ENCODE data around the gene TNNT3. TPM values are rescaled to one million over a fixed set of nuclear protein-coding genes. Genes with fewer than 3 reads are reported as not detected.

Gene TNNT3
- total RNA-seq, 1 experiment from 2014 or later, result not detected

DNA sequence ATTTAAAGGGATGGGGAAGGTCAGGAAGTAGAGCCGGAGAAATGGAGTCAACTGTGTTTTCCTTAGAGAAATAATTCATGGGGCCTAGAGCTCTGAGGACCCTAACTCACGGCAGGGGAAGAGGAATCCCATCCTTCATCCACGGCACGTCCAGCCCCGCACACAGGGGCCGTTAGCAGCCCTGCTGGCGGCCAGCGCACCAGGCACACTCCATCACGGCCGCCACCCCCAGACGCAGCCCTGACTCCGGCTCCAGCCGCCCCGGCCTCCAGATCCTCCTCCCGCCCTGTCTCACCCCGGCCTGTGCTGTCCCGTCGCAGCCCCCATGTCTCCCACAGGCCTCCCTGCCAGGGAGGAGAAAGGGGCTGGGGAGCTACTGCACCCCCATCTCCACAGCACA is 38.9 kb downstream of the TNNT3 start:
- DNase-seq, result no peak
- H3K4me3 ChIP-seq (ENCODE audit: insufficient read depth, low read depth, low read length), result no peak overlapping the region
- H3K27me3 ChIP-seq (ENCODE audit: control insufficient read depth, insufficient read depth, low read length), result no peaks in the 10 kb centered on the region
- no peaks in the 10 kb centered on the region for H3K36me3 ChIP-seq (replicated peaks; ENCODE audit: control insufficient read depth, insufficient read depth, low read length)

DNA sequence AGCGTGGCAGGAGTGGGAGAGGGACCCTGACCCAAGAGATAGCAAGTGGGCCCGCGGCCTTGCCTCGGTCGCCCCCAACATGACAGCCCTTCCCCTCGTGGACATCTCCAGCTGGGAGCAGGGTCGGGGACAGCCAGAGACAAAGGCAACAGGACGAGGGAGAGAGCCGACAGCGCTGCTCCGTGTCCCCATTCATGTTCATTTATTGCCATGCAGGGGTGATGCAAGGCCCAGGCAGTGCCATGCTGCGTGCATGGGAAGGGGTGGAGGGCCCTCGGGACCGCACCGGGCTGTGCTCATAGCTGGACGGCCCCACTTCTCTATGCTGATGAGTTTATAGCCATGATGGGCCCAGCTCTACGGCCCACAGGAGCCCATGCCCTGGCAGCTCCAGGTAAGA is 40.3 kb downstream of the TNNT3 start:
- H3K36me3 ChIP-seq (replicated peaks; ENCODE audit: control insufficient read depth, insufficient read depth, low read length), result no peaks in the 10 kb centered on the region
- no peak overlapping the region for H3K4me3 ChIP-seq (ENCODE audit: insufficient read depth, low read depth, low read length)
- H3K27me3 ChIP-seq (ENCODE audit: control insufficient read depth, insufficient read depth, low read length), result no peaks in the 10 kb centered on the region
- no peak for DNase-seq

DNA sequence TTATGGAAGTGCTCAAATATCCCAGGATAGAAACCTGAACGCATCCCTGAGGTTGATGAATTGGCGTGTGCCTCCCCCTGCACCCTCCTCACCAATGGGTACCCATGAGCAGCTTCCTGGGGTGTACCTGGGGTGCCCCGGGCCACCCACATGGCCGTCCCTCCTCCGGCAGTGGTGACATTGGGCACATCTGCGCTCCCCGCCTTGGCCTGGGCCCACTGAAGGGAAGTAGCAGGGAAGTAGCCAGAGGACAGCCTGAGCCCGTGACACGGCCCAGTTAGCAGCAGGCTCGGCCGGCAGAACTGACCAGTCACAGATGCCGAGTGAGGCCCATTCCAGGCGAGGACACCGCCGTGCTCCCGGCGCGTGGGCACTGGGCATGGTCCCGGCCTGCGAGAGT is 44.4 kb downstream of the TNNT3 start:
- H3K4me3 ChIP-seq (ENCODE audit: insufficient read depth, low read depth, low read length), result no peak overlapping the region
- H3K27me3 ChIP-seq (ENCODE audit: control insufficient read depth, insufficient read depth, low read length), result no peaks in the 10 kb centered on the region
- DNase-seq, result no peak
- no peaks in the 10 kb centered on the region for H3K36me3 ChIP-seq (replicated peaks; ENCODE audit: control insufficient read depth, insufficient read depth, low read length)

DNA sequence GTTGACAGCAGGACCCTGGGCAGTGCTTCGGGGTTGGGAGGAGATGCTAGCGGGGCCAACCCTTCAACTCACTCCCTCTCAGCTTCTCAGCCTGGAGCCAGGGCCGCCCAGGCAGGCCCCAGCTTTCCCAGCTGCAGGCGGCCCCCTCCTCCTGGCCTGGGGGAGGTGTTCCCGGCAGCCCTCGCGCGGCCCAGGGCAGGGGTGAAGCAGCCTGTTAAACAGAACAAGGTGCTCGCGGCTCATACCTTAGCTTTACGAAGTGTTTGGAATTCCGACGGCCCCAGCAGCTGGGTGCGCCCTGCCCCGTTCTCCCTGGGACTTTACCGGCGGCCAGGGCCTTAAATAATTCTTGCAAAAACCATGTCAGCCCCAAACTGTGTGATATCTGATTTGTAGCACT is 44.8 kb downstream of the TNNT3 start:
- no peak for DNase-seq
- no peak overlapping the region for H3K4me3 ChIP-seq (ENCODE audit: insufficient read depth, low read depth, low read length)
- H3K36me3 ChIP-seq (replicated peaks; ENCODE audit: control insufficient read depth, insufficient read depth, low read length), result no peaks in the 10 kb centered on the region
- no peaks in the 10 kb centered on the region for H3K27me3 ChIP-seq (ENCODE audit: control insufficient read depth, insufficient read depth, low read length)

DNA sequence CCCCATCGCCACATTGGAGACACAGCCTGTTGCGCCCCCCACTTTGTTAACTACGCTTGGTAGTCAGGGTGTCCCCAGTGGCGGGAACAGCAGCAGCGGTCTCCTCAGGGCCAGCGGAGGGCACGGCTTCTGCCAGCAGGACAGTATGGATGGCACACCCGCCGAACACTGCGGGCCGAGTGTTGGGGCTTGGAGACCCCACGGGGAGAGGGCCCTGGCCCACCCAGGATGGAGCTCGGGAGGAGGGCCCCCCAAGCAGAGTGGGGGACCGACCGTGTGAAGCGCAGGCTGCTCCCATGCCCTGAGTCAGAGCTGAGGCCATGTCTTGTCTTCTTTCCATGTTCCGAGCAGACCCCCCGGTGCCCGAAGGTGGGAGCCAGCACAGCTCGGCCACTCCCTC is 45.5 kb downstream of the TNNT3 start:
- H3K27me3 ChIP-seq (ENCODE audit: control insufficient read depth, insufficient read depth, low read length), result no peaks in the 10 kb centered on the region
- DNase-seq, result no peak
- no peaks in the 10 kb centered on the region for H3K36me3 ChIP-seq (replicated peaks; ENCODE audit: control insufficient read depth, insufficient read depth, low read length)
- H3K4me3 ChIP-seq (ENCODE audit: insufficient read depth, low read depth, low read length), result no peak overlapping the region

DNA sequence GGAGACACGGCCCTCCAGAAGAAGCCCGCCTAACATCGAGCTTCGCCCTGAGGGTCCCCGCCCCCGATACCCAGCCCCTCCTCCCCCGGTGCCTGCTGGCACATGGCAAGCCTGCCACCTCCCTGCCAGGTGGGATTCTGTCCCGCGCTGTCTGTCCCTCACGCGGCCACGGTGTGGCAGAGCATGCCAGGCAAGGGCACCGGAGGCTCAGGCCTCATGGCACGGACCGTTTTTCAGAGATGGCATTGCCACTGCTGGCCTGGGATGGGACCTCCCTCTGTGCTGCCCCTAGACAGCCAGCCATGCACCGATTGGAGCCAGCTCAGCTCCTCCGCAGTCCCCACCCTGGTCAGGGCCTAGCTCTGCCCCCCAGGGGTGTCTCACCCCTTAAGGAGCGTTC is 47.0 kb downstream of the TNNT3 start:
- Histone ChIP-seq H3K27me3 (ENCODE audit: control insufficient read depth, insufficient read depth, low read length) (no peaks in the 10 kb centered on the region), H3K4me3 (ENCODE audit: insufficient read depth, low read depth, low read length) (no peak overlapping the region), H3K36me3 (replicated peaks; ENCODE audit: control insufficient read depth, insufficient read depth, low read length) (no peaks in the 10 kb centered on the region)
- DNase-seq, result no peak

DNA sequence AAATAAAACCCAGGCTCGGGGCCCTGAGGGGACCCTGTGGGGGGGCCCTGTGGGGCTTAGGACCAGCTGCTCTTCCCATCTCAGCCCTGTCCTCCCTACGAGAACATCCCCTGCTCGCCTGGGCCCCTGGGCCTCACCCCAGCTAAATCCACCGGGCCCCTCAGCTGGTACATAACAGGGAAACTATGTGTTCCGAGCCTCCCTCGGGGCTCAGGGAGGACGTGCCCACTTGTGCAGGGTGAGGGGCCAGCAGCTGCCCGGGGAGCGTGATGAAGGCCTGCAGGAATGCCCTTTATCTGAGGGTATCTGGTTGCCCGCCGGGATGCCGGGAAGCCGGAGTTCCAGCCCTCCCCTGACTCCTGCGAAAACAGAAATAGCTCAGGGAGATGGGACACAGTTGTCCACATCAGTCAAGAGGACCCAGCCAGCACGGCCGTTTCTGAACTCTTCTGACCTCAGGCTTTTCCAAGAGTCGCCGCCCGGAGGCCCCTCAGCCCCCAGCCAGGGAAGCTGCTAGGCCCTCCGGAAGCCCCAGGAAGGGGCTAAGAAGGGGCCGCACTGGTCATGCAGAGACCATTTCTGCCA is 48.2 kb downstream of the TNNT3 start:
- no peaks in the 10 kb centered on the region for H3K36me3 ChIP-seq (replicated peaks; ENCODE audit: control insufficient read depth, insufficient read depth, low read length)
- no peak for DNase-seq
- no peaks in the 10 kb centered on the region for H3K27me3 ChIP-seq (ENCODE audit: control insufficient read depth, insufficient read depth, low read length)
- no peak overlapping the region for H3K4me3 ChIP-seq (ENCODE audit: insufficient read depth, low read depth, low read length)

DNA sequence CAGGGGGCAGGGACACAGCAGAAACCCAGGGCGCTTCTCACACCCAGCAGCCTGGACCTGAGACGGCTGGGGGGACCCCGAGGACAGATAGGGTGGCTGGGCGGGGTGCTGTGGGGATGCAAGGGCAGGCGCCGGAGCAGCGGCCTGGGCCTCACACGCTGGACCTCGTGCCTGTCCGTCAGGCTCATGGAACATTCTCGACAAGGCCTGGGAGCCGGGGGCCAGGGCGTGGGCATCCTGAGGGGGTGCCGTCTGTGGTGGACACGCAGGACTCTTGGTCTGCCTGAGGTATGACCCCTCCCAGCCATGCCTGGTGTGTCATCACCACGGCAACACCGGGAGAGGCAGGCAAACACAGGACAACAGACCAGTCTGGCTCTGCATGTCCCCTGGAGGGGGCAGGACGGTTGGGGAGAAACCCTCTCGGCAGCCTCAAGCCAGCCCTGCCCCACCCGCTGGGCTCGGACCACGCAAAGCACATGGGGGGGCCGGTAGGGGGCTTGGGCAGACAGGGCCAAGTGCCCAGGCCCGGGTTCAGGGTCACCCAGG is 49.0 kb downstream of the TNNT3 start:
- H3K27me3 ChIP-seq (ENCODE audit: control insufficient read depth, insufficient read depth, low read length), result no peaks in the 10 kb centered on the region
- H3K4me3 ChIP-seq (ENCODE audit: insufficient read depth, low read depth, low read length), result no peak overlapping the region
- no peaks in the 10 kb centered on the region for H3K36me3 ChIP-seq (replicated peaks; ENCODE audit: control insufficient read depth, insufficient read depth, low read length)
- no peak for DNase-seq

DNA sequence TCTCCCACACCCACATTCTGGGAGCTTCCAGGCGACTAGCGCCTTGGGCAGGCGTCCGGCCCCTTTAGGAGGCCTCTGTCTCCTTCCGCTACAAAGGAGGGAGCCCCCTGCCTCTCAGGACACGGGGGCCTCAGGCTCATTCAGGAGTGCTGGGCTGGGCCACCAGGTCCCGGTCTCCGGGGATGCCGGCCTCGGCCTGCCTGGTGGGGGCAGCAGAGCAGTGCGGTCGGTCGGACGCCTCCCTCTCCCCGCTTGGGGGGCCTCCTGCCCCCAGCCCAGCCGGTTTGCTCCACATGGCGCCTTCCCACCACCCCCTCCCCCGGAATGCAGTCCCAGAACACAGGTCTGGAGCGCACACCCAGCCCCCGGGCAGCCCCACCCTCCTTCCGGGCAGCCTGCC is 49.5 kb downstream of the TNNT3 start:
- no peak overlapping the region for H3K4me3 ChIP-seq (ENCODE audit: insufficient read depth, low read depth, low read length)
- no peaks in the 10 kb centered on the region for H3K36me3 ChIP-seq (replicated peaks; ENCODE audit: control insufficient read depth, insufficient read depth, low read length)
- no peak for DNase-seq
- no peaks in the 10 kb centered on the region for H3K27me3 ChIP-seq (ENCODE audit: control insufficient read depth, insufficient read depth, low read length)

DNA sequence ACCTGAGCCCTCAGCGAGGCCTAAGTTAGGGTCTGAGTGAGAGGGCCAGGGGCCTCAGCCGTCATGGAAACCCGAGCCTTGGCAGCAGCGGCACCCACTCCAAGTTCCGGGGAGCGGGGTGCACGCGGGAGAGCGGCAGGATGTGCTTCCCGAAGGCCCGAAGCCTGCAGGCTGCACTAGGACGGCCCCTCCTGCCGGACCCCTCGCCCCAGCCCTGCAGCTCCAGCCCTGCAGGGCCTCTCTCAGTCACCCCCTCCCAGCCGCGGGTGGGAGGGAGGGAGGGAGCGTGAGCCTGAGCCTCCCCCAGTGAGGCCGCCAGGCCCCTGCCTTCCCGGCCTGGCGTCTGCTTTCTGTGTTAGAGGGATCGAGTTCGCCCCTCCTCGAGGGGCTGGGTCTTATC is 50.3 kb downstream of the TNNT3 start:
- Histone ChIP-seq H3K36me3 (replicated peaks; ENCODE audit: control insufficient read depth, insufficient read depth, low read length) (no peaks in the 10 kb centered on the region), H3K27me3 (ENCODE audit: control insufficient read depth, insufficient read depth, low read length) (no peaks in the 10 kb centered on the region), H3K4me3 (ENCODE audit: insufficient read depth, low read depth, low read length) (no peak overlapping the region)
- DNase-seq, result no peak

DNA sequence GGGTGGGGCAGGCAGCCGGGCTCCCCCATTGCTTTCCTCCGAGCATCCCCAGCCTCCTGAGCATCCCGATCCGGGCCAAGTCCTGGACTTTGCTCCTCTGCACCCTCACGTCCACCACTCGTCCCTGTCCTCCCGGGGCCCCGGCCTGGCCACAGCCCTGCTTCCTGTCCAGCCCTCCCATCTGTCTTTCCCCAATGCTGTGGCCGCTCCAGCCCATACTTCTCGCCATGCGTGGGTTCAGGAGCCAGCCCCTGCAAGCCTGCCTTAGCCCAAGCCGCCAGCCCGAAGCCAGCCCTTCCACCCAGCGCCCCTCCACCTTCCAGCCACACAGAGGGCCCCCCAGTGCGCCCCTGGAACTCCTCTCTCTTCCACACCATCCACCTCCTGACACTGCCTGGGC is 51.5 kb downstream of the TNNT3 start:
- no peaks in the 10 kb centered on the region for H3K36me3 ChIP-seq (replicated peaks; ENCODE audit: control insufficient read depth, insufficient read depth, low read length)
- no peak for DNase-seq
- H3K4me3 ChIP-seq (ENCODE audit: insufficient read depth, low read depth, low read length), result no peak overlapping the region
- H3K27me3 ChIP-seq (ENCODE audit: control insufficient read depth, insufficient read depth, low read length), result no peaks in the 10 kb centered on the region

DNA sequence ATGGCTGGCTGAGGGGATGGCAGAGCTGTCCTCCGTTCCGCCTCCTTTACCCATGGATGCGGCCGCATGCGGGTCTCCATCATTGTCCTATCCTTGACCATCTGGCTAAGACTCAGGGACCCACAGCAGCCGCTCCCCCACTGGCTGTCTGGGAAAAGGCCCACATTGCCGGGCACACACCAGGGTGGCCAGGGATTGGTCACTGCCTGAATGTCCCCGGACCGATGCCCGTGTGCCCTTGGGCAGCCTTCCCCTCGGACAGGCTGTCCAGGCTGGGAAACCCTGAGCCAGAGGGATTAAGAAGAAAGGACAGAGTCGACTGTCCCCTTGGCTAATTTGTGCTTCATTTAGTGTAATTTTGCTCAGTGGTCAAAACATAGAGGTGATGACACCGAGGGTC is 55.7 kb downstream of the TNNT3 start:
- Histone ChIP-seq H3K27me3 (ENCODE audit: control insufficient read depth, insufficient read depth, low read length) (no peaks in the 10 kb centered on the region), H3K4me3 (ENCODE audit: insufficient read depth, low read depth, low read length) (no peak overlapping the region), H3K36me3 (replicated peaks; ENCODE audit: control insufficient read depth, insufficient read depth, low read length) (no peaks in the 10 kb centered on the region)
- no peak for DNase-seq

DNA sequence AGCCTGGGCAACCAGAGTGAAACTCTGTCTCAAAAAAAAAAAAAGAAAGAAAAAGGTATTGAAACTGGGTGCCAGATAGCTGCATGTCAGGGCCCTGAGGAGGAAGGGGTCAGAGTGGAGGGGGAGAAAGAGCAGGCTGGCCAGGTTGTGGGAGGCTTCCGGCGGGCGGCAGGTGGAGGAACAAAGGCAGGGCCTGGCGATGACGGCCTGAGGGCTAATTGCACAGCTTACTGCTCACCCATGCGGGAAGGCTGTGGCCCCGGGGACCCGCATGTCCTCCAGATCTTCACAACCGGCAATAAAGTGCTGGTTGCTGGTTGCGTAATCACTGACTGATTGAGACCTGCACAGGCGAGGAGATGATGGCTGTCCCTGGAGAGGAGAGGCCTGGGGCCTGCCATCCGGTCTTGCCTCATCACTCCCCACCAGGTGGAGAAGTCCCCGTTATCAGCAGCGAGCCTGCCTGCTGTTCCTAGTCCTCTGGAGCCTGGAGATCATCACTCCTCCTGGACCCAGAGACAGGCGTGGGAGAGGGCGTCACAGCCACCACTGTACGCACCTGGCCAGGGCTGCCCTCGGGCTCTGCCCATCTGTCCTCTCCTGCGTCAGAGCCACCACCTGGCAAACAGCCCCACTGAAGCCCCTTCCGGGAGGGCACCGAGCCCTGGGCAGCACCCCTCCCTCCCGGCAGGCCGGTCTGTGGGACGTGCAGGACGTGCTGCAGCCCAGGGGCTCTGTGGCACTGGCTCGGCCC is 59.4 kb downstream of the TNNT3 start:
- Histone ChIP-seq H3K27me3 (ENCODE audit: control insufficient read depth, insufficient read depth, low read length) (no peaks in the 10 kb centered on the region), H3K4me3 (ENCODE audit: insufficient read depth, low read depth, low read length) (no peak overlapping the region), H3K36me3 (replicated peaks; ENCODE audit: control insufficient read depth, insufficient read depth, low read length) (no peaks in the 10 kb centered on the region)
- DNase-seq, result no peak

DNA sequence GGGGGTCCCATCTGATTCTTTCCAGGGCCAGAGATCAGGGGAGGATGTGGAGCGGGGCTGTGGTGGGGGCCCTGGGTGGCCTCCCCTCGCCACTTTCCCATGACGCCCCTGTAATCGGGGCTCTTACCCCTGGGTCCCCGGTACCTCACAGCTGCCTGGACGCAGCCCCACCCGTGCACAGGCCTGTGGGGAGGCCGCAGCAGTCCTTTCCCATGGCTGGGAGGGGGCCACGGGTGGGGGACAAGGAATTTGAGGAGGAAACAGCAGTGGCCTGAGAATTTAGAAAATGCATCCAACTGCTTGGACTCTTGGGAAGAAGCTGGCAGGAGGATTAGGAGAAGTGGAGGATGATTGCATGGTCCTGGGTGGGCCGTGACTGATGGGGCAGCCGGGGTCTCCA is 60.1 kb downstream of the TNNT3 start:
- no peak for DNase-seq
- Histone ChIP-seq H3K4me3 (ENCODE audit: insufficient read depth, low read depth, low read length) (no peak overlapping the region), H3K27me3 (ENCODE audit: control insufficient read depth, insufficient read depth, low read length) (no peaks in the 10 kb centered on the region), H3K36me3 (replicated peaks; ENCODE audit: control insufficient read depth, insufficient read depth, low read length) (no peaks in the 10 kb centered on the region)

DNA sequence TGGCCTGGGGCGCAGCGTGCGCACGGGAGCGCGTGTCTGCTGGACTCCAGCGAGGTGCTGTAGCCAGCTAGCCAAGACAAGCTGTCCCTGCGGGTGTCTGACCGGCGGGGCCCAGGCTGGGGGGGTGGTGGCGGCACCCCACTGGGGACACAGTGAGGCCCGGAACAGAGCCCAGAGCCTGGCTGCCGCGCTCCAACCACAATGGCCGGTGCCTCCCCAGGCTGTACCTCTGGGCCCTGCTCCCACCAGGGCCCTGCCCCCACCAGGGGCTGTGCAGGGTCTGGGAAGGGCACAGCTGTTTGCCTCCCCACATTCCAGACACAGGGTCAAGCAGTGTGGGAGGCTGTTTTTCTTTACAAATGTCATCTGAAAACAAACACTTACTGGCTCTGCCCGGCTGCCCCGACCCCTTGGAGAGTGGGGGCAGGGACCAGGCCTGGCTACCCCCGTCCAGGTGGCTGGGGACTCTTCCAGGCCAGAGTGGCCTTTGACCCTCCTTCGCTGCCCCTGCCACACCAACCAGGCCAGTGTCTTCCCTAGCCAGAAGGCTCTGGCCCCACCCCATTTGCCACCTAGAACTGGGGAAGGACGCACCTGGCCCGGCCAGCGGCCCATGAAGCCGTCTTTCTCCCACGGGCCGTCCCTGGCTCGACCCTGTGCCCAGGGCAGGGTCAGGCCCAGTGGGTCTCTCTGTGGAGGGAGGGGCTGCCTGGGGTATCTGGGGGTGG is 63.5 kb downstream of the TNNT3 start:
- no peaks in the 10 kb centered on the region for H3K27me3 ChIP-seq (ENCODE audit: control insufficient read depth, insufficient read depth, low read length)
- DNase-seq, result no peak

More for the DNA sequence above, 63.5 kb downstream of the TNNT3 start:
- Histone ChIP-seq H3K36me3 (replicated peaks; ENCODE audit: control insufficient read depth, insufficient read depth, low read length) (no peaks in the 10 kb centered on the region), H3K4me3 (ENCODE audit: insufficient read depth, low read depth, low read length) (no peak overlapping the region)

Data from H7 (cell line).